Stimulated activated CD4-positive, alpha-beta T cell treated with anti-CD3 and anti-CD28 coated beads, Interleukin-2, amount 100 ng/mL, for 48 hours (primary cell): ENCODE measurements around the gene HOXA9.
A peak's percentile ranks its signal among the peaks of the same experiment; 100 is the strongest.

Source experiments
- DNase-seq, 2 donors: peaks; one replicate each; pipeline ENCODE4 v3.0.0-alpha.2; 2020

HOXA9 gene

GRCh38 chr7:27200761-27201579, 35.6 kb upstream of the HOXA9 start:
- DNase-seq: no peak

DNA sequence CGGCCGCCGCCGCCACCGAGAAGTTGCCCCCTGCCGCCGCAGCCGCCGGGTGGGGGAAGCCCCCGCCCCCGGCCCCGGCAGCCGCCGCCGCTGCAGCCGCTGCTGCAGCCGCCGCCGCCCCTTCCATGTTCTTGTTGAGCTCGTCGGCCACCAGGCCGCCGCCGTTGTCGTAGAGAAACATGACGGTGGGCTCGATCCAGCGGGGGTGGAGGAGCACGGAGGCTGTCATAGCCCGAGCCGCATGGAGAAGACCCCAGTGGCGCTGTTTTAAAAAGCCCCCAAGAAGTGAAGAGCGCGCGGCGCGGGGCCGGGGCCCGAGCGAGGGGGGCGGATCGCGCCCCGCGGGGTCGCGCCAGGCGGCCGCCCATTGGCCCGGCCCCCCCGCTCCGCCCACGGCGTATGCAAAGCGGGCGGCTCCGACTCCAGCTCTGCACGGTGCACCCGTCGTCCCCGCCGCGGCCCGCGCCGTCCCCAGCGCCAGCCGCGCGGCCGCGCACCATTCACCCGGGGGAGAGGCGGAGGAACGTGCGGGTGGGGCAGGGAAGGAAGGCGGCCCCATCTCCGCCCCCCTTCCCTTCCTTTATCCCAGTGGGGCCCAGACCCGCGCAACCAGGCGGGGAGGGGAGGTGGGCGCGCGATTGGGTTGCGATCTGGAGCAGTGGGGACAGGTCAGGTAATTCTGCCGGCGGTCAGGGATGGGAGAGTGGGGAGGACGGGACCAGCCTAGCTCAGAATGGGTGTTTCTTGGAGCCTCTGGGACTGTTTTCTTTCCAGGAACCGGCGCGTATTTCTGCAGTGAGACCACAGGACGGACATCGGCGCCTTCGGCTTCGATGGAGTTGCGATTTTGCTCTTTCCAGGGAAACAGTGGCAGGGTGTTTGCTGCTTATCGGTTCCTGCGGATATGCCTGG, 34.8 kb upstream of the HOXA9 start, which contains the start of gene HOXA13:
HOXA13 (minus strand) TSS at position 243 of the 912 bp plus-strand sequence; CDS start at position 229, 14 bp downstream.
- DNase-seq: no peak

DNA sequence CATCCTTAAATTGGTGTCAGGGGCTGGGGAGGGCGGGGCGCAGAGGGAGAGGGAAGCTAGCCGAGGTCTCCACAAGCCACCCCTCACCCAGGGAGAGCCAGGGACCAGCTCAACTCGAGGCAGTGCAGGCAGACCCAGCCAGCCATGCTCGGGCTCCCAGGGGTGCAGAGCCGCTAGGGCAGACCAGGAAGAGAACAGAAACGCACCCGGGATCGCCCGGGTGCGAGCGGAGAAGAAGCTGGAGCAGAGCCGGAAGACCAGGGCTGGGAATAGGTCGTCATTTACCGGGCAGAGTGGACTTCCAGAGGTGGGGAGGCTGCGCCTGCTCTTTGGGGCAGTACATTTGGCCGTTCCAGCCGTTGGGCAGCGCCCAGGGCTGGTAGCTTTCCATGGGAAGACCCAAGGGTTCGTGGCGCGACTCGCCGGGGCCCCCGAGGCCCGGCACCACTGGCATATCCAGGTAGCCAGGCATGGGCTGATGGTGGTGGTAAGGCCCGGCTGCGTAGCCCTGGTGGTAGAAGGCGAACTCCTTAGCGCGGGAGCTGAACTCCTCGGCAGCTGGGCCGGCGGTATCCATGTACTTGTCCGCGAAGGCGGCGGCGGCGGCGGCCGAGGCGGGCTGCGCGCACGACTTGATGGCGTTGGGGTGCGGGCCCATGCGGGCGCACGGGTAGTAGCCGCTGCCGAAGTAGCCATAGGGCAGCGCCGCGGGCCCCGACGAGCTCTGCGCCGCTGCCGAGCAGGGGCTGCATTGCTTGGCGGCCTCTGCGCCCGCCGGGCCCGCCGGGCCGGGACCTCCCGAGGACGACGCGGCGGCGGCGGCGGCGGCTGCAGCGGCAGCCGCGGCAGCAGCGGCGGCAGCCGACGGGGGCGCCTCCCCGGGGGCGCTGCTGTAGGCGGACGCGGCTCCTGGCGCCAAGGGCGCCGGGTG, 33.8 kb upstream of the HOXA9 start:
- DNase-seq: no peak

- no peak for DNase-seq
Observed at GRCh38 chr7:27198138-27198841, 33.0 kb upstream of the HOXA9 start.

DNA sequence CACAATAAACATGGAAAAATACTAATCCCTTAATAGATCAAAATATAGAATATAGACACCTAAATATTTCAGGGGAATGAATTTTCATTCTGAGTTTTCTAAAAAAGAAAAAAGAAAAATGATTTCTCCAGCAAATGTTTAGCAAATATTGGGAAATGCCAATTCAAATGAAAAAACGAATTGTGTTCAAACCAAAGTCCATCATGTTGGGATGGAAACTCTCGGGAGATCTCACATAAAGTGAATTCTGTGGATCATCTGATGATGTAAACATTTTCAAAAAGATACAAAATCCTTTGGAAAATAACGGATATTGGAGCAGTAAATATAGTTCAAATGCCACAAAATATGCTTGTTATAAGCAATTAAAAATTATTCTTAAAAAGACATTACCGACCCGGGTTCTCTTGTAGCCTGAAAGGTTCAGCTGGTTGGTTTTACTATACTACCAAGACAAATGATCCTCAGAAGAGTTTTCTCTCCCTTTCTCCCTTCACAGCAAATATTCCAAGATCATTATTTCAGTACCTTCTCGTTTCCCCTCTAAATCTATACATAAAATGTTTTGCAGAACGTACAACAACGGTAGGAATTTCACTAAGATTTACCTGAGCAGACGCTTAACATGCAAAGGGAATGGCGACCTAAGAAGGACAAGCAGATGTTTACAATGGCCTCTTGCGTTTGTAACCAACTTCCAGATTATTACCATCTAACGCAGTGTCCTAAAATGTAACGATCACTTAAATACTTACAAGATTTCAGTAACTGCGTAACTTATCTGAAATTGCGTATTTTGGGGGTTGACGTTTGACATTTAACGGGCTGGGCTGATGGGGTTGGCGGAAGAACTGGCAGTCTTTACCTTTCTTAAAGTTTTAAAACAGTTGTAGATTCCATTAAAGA, 32.1 kb upstream of the HOXA9 start:
- DNase-seq: no peak

GRCh38 chr7:27196287-27196767, 31.0 kb upstream of the HOXA9 start:
- DNase-seq: peak; percentile 82

GRCh38 chr7:27194686-27195379, 29.5 kb upstream of the HOXA9 start:
- DNase-seq: no peak

- DNase-seq: no peak
Observed at GRCh38 chr7:27194002-27194352, 28.6 kb upstream of the HOXA9 start.

- no peak for DNase-seq
Observed at GRCh38 chr7:27193335-27194001, 28.1 kb upstream of the HOXA9 start.

DNA sequence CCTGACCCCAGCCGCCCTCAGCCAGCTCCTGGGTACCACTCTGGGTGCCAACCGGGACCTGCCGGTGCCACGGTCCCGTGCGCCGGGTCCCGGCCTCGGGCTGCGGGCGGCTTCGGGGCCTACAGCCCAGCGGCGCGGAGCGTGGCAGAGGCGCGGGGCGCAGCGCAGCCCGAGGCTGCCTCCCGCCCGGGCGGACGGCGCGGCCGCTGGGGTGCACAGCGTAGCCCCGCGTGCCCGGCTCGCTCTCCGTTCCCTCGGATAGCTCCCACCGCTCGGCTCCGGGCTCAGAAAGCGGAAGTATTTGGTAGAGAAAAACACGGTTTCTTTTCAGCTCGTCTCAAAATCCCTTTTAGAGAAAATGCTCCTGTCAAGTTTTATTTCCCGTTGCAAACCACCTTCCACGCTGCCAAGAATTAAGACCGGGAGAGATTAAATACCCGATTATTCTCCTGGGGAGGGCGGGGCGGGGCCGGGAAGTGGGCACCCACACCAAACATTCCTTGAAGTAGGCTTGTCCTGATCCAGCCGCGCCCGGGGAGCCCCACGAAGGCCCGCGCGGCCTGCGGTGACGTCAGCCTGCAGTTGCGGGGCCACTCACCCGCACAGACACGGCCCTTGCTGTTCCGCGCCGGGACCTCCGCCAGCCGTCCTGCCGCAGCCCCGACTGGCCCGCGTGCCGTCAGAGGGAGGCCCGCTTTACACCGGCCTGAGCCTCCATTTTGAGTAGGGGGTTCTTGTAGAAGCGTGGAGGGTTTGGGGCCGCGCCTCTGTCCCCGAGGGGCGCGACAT, 27.4 kb upstream of the HOXA9 start:
- no peak for DNase-seq

GRCh38 chr7:27191833-27192545, 26.7 kb upstream of the HOXA9 start:
- no peak for DNase-seq

- DNase-seq: no peak
Observed at GRCh38 chr7:27191161-27191731, 25.9 kb upstream of the HOXA9 start.

GRCh38 chr7:27189997-27190748, 24.8 kb upstream of the HOXA9 start:
- DNase-seq: no peak

DNA sequence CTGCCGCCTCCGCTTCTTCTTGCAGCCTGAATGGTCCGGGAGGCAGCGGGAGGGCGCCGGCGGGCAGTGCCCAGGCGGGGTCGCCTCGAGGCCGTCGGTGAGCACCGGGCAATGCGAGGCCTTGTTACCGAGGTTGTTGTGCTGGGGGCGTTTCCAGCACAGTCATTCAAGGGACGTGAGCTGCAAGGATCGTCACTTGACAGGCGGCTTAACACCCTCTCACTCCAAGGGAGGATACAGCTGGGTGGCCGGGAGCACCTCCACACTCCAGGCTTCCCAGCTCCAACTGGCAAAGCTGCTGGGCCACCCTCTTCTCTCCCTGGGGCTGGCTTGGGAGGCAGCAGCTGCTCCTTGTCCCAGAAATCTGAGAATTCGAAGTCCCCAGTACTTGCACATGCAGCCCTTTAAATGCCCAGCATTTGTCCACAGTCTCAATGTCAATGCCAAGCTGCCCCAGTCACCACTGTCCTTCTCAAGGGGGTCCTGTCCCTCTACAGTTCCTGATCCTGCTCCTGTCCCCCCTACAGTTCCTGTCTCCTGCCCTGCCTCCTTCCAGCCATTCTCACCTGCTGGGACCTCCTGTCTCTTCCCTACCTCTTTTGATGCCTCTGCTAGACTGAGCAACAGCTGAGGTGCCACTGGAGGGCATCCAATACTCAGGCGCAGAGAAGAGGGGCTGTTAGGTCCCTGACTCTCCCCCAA, 24.1 kb upstream of the HOXA9 start:
- DNase-seq: no peak

DNA sequence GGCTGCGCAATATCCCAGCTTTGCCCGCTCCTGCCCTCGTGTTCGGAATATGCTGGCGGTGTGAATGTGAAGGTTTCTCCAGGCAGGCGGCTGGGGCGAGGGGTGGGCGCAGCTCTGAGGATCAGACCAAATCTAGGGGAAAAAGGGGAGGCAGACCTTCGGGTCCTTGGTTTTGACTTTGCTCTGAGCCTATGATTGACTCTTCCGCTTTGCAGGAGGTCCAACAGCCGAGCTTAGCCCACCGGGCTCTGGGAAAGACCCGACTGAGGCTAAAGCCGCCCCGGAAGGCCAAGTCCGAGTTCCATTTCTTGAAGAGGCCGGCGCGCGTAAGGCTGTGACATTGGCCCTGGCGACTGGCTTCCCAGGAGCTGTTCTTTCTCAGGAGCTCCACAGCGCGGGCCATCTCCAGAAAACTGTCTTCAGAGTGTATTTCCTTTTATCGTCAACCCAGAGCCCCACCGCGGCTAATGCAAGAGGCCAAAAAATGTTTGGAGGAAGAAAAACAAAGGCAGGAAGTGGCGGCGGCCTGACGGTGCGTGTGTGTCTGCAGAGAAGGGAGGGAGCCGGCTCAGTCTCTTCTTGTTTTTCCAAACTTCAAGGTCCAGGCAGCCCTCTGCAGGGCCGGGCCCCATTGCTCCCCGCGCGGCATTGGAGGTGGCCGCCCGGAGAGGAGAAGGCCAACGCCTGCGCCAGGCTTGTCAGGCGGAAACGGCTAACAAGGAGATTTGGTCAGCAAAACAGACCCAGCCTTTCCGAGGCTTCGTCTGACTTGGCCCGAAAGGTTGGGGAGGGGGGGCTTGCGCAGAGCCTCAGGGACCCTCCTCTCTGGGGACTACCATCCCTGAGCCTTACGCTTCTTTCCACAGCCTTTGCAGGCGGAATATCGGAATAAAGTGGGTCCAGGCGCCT, 23.3 kb upstream of the HOXA9 start:
- DNase-seq: no peak
